Left ventricle myocardium inferior (tissue), 1 donor: ENCODE measurements around the gene HMGN4. TPM values are rescaled to one million over a fixed set of nuclear protein-coding genes. Genes with fewer than 3 reads are reported as not detected.
A peak's percentile ranks its signal among the peaks of the same experiment; 100 is the strongest.
"Not testable (repeated sequence)": the region's sequence is repeated elsewhere in the genome, so short reads cannot be mapped to it uniquely, and the experiment has no call there.

Experiments used
- DNase-seq: peaks from one replicate; pipeline ENCODE4 v3.0.0-alpha.2; 2020
- H3K27ac ChIP-seq: fragments of 200-600 bp; replicated peaks from 2 replicates; pipeline ENCODE4 v1.8.0; 2021
- H3K27me3 ChIP-seq: fragments of 200-600 bp; 2 replicates; pipeline ENCODE4 v1.8.0; 2021; ENCODE audit warnings: low read depth
- H3K36me3 ChIP-seq: fragments of 200-600 bp; 2 replicates; pipeline ENCODE4 v1.8.0; 2021
- H3K4me1 ChIP-seq: fragments of 200-600 bp; 2 replicates; pipeline ENCODE4 v1.8.0; 2021
- H3K4me3 ChIP-seq: fragments of 200-600 bp; 2 replicates; pipeline ENCODE4 v1.8.0; 2021; ENCODE audit warnings: mild to moderate bottlenecking, moderate library complexity
- H3K9me3 ChIP-seq: fragments of 200-600 bp; replicated peaks from 2 replicates; pipeline ENCODE4 v1.8.0; 2021
- intact Hi-C: fragments of 100-400 bp; cut with micrococcal nuclease; formaldehyde crosslinking; loops from one replicate; pipeline ENCODE4 v1.11.0; 2022
- total RNA-seq: library from RNA; stranded (reverse); fragmentation: NEBNext Ultra II Directional; extraction: Animal tissue kit (Norgen Biotek cat#: 25700); gene quantifications from one replicate; pipeline ENCODE4 v1.2.1, GENCODE V29; 2021
- TF ChIP-seq, protein P1 (sequence below): fragments of 200-600 bp; IDR thresholded peaks from 2 replicates; pipeline ENCODE4 v1.8.0; 2021; ENCODE audit warnings: antibody characterized with exemption, mild to moderate bottlenecking, borderline replicate concordance
- donor health status: DM: no; HTN: yes; CAD: no; lungs with severe emphysema.

Gene HMGN4
- total RNA-seq, 1 donor from 2014 or later = 29.7 TPM

- H3K9me3 ChIP-seq = no peaks in the 10 kb centered on the region
- H3K36me3 ChIP-seq = peaks cover 16% of the 10 kb centered on the region
- intact Hi-C loops = no loop called here
- TF ChIP-seq, protein P1, sequence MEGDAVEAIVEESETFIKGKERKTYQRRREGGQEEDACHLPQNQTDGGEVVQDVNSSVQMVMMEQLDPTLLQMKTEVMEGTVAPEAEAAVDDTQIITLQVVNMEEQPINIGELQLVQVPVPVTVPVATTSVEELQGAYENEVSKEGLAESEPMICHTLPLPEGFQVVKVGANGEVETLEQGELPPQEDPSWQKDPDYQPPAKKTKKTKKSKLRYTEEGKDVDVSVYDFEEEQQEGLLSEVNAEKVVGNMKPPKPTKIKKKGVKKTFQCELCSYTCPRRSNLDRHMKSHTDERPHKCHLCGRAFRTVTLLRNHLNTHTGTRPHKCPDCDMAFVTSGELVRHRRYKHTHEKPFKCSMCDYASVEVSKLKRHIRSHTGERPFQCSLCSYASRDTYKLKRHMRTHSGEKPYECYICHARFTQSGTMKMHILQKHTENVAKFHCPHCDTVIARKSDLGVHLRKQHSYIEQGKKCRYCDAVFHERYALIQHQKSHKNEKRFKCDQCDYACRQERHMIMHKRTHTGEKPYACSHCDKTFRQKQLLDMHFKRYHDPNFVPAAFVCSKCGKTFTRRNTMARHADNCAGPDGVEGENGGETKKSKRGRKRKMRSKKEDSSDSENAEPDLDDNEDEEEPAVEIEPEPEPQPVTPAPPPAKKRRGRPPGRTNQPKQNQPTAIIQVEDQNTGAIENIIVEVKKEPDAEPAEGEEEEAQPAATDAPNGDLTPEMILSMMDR = no peak
- H3K27ac ChIP-seq = peak overlapping the region; percentile 90
- H3K4me3 ChIP-seq = peak overlapping the region; percentile 95
- H3K4me1 ChIP-seq = peaks cover 43% of the 10 kb centered on the region
- no peak for DNase-seq
- no peaks in the 10 kb centered on the region for H3K27me3 ChIP-seq
Observed at GRCh38 chr6:26539071-26539615, 977 bp downstream of the HMGN4 start.

DNA sequence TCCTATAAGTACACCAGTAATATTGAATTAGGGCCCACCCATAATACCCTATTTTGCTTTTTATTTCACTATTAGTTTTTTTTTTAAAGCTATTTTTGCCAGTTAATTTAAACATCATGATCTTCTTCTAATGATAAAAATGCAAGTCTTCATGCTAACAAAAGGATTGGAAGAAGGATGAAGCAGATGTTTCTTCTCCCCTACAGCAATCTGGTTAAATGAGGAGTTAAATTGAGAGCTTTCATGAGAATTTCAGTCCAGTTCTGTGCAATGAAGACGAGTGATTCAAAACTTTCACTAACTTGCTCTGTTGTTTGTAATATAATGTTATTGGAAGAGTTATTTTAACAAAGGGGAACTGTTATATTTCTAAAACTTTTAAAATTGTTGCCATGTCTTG, 3.4 kb downstream of the HMGN4 start:
- intact Hi-C loops = no loop called here
- Histone ChIP-seq H3K27me3 (no peaks in the 10 kb centered on the region), H3K36me3 (peaks cover 30% of the 10 kb centered on the region), H3K9me3 (no peaks in the 10 kb centered on the region), H3K4me1 (peaks cover 31% of the 10 kb centered on the region), H3K4me3 (no peak overlapping the region), H3K27ac (no peak overlapping the region)
- DNase-seq = no peak
- TF ChIP-seq, protein P1 = no peak

DNA sequence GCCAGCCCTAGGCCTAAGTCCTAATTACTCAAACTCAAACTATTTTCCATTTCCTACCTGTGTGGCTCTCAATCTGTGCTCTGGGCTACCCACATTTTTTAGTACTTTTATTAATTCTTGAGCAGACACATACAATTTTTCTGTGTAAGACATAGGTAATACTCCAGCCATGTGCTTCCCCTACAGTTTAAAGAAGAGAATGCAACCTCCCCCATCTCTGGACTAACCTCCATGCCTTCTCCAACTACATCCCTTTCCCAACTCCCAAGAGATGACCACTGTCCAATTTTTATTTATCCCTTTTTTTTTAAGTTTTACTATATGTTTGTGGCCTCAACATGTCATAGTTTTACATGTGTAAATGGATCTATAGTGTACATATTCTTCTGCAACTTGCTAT, 5.8 kb downstream of the HMGN4 start:
- intact Hi-C loops = no loop called here
- Histone ChIP-seq H3K4me1 (peaks cover 11% of the 10 kb centered on the region), H3K27ac (no peak overlapping the region), H3K9me3 (no peaks in the 10 kb centered on the region), H3K27me3 (no peaks in the 10 kb centered on the region), H3K36me3 (peaks cover 30% of the 10 kb centered on the region), H3K4me3 (no peak overlapping the region)
- TF ChIP-seq, protein P1 = peak; percentile 23
- no peak for DNase-seq

DNA sequence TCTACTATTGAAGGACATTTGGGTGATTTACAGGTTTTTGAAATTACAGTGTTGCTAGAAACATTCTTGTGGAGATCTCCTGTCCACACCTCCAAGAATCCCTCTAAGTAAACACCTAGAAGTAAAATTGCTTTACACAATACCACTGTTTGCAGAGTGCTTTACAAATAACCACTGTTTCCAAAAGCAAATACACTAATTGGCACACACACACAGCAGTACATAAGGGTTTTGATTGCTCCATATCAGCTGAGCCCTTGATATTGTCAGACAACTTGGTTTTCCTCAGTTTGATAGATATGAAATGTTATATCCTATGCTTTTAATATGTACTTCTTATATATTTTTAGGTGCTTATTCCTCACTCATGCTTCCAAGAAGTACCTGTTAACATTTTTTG, 6.3 kb downstream of the HMGN4 start:
- TF ChIP-seq, protein P1 = no peak
- Histone ChIP-seq H3K4me3 (no peak overlapping the region), H3K9me3 (no peaks in the 10 kb centered on the region), H3K4me1 (peaks cover 6% of the 10 kb centered on the region), H3K27ac (no peak overlapping the region), H3K27me3 (no peaks in the 10 kb centered on the region), H3K36me3 (peaks cover 30% of the 10 kb centered on the region)
- DNase-seq = no peak
- intact Hi-C loops = no loop called here

DNA sequence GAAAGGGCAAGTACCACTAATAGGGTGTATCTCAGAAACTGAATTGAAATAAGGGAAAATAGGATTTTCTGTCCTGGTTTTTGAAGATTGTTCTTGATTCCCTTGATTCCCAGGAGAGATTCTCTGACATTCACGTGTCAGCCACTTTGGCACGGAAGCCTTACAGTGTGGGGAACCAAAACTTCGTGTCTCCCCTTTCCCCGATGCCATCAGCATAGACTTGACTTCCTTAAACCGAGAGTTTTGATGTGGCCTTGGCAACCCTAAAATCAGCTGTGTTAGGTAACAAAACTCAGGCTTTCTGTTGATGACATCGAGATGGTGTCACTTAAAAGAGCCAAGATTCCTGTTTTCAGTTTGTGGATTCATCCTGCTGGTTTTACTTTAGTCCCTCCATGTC, 7.5 kb downstream of the HMGN4 start:
- intact Hi-C loops = no loop called here
- TF ChIP-seq, protein P1 = no peak
- H3K4me1 ChIP-seq = peaks cover 10% of the 10 kb centered on the region
- no peaks in the 10 kb centered on the region for H3K9me3 ChIP-seq
- H3K27ac ChIP-seq = no peak overlapping the region
- H3K27me3 ChIP-seq = no peaks in the 10 kb centered on the region
- peaks cover 29% of the 10 kb centered on the region for H3K36me3 ChIP-seq
- no peak overlapping the region for H3K4me3 ChIP-seq
- DNase-seq = no peak

DNA sequence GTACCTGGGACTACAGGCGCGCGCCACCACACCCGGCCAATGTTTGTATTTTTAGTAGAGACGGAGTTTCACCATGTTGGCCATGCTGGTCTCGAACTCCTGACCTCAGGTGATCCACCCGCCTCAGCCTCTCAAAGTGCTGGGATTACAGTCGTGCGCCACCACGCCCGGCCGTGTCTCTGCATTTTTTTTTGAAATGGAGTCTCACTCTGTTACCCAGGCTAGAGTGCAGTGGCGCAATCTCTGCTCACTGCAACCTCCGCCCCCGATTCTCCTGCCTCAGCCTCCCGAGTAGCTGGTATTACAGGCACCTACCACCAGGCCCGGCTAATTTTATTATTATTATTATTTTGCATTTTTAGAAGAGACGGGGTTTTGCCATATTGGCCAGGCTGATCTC, 9.2 kb downstream of the HMGN4 start:
- H3K27ac ChIP-seq, H3K27me3 ChIP-seq, intact Hi-C loops, DNase-seq, H3K4me3 ChIP-seq, H3K9me3 ChIP-seq: not testable (repeated sequence)
- Histone ChIP-seq H3K4me1 (peaks cover 11% of the 10 kb centered on the region), H3K36me3 (peaks cover 21% of the 10 kb centered on the region)
